ENCODE results near the gene IL1RAPL2.

Gene IL1RAPL2

DNA sequence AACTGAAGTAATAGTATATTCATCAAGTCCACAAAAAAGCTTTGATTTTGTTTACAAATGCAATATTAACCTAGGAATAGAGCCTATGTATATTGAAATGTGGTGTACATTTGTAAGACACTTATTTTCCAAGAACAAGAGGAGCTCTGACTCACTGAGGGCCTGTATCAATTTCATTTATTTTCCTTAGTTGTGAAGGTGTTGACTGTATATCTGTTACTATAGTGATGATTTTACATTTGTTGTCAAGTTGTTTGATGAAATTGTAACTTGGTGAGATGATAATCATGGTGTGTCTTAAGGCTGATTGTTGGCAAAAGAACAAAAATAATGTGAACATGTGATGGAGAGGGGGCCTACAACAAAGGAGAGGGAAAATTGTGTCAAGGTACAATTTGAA lies 929.4 kb downstream of the IL1RAPL2 start:
- no peak for TF ChIP-seq EZH2phosphoT487 (IDR thresholded peaks at IDR 0.05; ENCODE audit: low read depth)
- TF ChIP-seq, protein P1, sequence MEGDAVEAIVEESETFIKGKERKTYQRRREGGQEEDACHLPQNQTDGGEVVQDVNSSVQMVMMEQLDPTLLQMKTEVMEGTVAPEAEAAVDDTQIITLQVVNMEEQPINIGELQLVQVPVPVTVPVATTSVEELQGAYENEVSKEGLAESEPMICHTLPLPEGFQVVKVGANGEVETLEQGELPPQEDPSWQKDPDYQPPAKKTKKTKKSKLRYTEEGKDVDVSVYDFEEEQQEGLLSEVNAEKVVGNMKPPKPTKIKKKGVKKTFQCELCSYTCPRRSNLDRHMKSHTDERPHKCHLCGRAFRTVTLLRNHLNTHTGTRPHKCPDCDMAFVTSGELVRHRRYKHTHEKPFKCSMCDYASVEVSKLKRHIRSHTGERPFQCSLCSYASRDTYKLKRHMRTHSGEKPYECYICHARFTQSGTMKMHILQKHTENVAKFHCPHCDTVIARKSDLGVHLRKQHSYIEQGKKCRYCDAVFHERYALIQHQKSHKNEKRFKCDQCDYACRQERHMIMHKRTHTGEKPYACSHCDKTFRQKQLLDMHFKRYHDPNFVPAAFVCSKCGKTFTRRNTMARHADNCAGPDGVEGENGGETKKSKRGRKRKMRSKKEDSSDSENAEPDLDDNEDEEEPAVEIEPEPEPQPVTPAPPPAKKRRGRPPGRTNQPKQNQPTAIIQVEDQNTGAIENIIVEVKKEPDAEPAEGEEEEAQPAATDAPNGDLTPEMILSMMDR (IDR thresholded peaks at IDR 0.05; ENCODE audit: low read depth, low read length): no peak
- no peak overlapping the region for H3K4me2 ChIP-seq (ENCODE audit: low read length)

DNA sequence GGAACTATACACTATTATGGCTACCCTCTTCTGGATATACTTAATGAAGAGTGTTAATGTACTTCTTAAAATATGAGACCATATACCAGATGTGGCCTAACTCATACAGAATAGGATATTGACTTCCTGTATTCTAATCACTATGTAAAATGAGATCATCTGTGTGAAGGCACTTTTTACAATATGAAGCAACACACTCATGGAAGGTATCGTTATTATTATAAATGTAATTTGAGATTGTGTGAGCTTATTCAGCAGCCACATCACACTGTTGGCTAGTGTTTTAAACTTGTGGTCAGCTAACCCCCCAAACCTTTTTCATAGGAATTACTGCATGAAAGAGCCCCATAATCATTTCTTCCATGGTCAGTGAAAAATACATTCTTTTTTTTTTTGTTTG lies 936.3 kb downstream of the IL1RAPL2 start:
- Histone ChIP-seq H3K4me3 (ENCODE audit: low read length) (no peak overlapping the region), H3K4me1 (ENCODE audit: low read length) (no peaks in the 10 kb centered on the region), H3K4me2 (ENCODE audit: low read length) (no peak overlapping the region), H2AFZ (ENCODE audit: low read depth, low read length) (no peak overlapping the region), H4K20me1 (ENCODE audit: insufficient read depth, low read length) (no peaks in the 10 kb centered on the region), H3K9ac (ENCODE audit: low read length) (no peak overlapping the region), H3K27ac (ENCODE audit: low read length) (no peak overlapping the region), H3K36me3 (replicated peaks; ENCODE audit: low read depth, low read length) (no peaks in the 10 kb centered on the region), H3K27me3 (ENCODE audit: low read depth, low read length) (no peaks in the 10 kb centered on the region), H3K9me3 (ENCODE audit: insufficient read depth, low read length) (no peaks in the 10 kb centered on the region), H3K79me2 (ENCODE audit: low read length) (no peaks in the 10 kb centered on the region)
- no peak for TF ChIP-seq EZH2phosphoT487 (IDR thresholded peaks at IDR 0.05; ENCODE audit: low read depth)
- TF ChIP-seq, protein P1 (IDR thresholded peaks at IDR 0.05; ENCODE audit: low read depth, low read length): no peak

More for the DNA sequence above, 929.4 kb downstream of the IL1RAPL2 start:
- H3K9me3 ChIP-seq (ENCODE audit: insufficient read depth, low read length): no peaks in the 10 kb centered on the region
- no peak overlapping the region for H2AFZ ChIP-seq (ENCODE audit: low read depth, low read length)
- no peaks in the 10 kb centered on the region for H3K27me3 ChIP-seq (ENCODE audit: low read depth, low read length)
- 0 out of 2 replicates have a peak, but pooled peaks cover 3% of the 10 kb centered on the region for H3K4me1 ChIP-seq (ENCODE audit: low read length)
- no peak overlapping the region for H3K4me3 ChIP-seq (ENCODE audit: low read length)
- H3K9ac ChIP-seq (ENCODE audit: low read length): no peak overlapping the region
- H3K79me2 ChIP-seq (ENCODE audit: low read length): no peaks in the 10 kb centered on the region
- H3K36me3 ChIP-seq (replicated peaks; ENCODE audit: low read depth, low read length): no peaks in the 10 kb centered on the region
- no peak overlapping the region for H3K27ac ChIP-seq (ENCODE audit: low read length)
- no peaks in the 10 kb centered on the region for H4K20me1 ChIP-seq (ENCODE audit: insufficient read depth, low read length)

DNA sequence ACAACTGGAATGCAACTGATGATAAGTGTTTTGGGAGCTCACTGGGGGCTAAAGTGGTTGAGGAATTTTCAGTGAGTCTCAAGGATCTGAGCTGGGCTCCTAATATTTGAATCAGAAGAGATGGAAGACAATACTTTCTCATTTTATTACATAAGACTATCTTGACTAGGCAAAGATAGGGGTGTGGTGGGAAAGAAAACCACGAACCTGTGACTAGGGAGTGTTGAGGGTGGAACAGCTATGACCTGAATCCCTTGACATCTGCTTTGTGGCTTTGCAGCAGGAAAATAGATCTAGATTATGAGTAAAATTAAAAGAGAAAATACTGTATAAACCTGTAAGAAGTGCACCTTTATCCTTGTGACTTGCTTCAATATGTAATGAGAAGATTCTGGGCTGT lies 949.6 kb downstream of the IL1RAPL2 start:
- Histone ChIP-seq H3K79me2 (ENCODE audit: low read length) (no peaks in the 10 kb centered on the region), H3K4me2 (ENCODE audit: low read length) (peak overlapping the region; percentile 12; the same call in 1 of the 2 replicates), H3K4me1 (ENCODE audit: low read length) (peaks cover 12% of the 10 kb centered on the region), H3K27me3 (ENCODE audit: low read depth, low read length) (no peaks in the 10 kb centered on the region), H3K36me3 (replicated peaks; ENCODE audit: low read depth, low read length) (no peaks in the 10 kb centered on the region), H2AFZ (ENCODE audit: low read depth, low read length) (no peak overlapping the region), H3K9ac (ENCODE audit: low read length) (no peak overlapping the region), H3K27ac (ENCODE audit: low read length) (no peak overlapping the region), H4K20me1 (ENCODE audit: insufficient read depth, low read length) (no peaks in the 10 kb centered on the region), H3K9me3 (ENCODE audit: insufficient read depth, low read length) (no peaks in the 10 kb centered on the region), H3K4me3 (ENCODE audit: low read length) (no peak overlapping the region)
- TF ChIP-seq, protein P1 (IDR thresholded peaks at IDR 0.05; ENCODE audit: low read depth, low read length): no peak
- no peak for TF ChIP-seq EZH2phosphoT487 (IDR thresholded peaks at IDR 0.05; ENCODE audit: low read depth)

DNA sequence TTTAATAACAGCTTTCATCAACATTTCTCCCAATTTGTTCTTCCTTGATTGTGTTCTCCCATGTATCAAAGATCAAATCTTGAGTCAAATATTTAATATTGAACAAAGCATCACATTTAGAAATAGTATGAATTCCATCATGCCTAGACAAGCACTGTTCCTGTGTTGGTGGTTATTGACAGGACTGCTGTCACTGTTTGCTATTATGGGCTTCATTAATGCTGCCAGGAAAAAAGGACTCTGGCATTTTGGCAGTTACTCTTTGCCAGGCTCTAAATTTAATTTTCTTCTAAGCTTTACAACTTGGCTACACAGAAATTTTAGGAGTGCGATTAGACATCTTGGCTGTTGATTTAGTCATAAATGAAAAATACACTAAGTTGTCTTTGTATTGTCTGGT lies 960.4 kb downstream of the IL1RAPL2 start:
- H3K4me2 ChIP-seq (ENCODE audit: low read length): no peak overlapping the region
- H3K27ac ChIP-seq (ENCODE audit: low read length): no peak overlapping the region
- H3K9me3 ChIP-seq (ENCODE audit: insufficient read depth, low read length): peaks cover 4% of the 10 kb centered on the region; the same call in 1 of the 2 replicates
- H4K20me1 ChIP-seq (ENCODE audit: insufficient read depth, low read length): no peaks in the 10 kb centered on the region
- no peaks in the 10 kb centered on the region for H3K4me1 ChIP-seq (ENCODE audit: low read length)
- TF ChIP-seq, protein P1 (IDR thresholded peaks at IDR 0.05; ENCODE audit: low read depth, low read length): no peak
- TF ChIP-seq EZH2phosphoT487 (IDR thresholded peaks at IDR 0.05; ENCODE audit: low read depth): no peak
- no peak overlapping the region for H3K4me3 ChIP-seq (ENCODE audit: low read length)
- no peaks in the 10 kb centered on the region for H3K79me2 ChIP-seq (ENCODE audit: low read length)
- H2AFZ ChIP-seq (ENCODE audit: low read depth, low read length): no peak overlapping the region
- no peak overlapping the region for H3K9ac ChIP-seq (ENCODE audit: low read length)
- H3K27me3 ChIP-seq (ENCODE audit: low read depth, low read length): no peaks in the 10 kb centered on the region
- H3K36me3 ChIP-seq (replicated peaks; ENCODE audit: low read depth, low read length): no peaks in the 10 kb centered on the region

All from OCI-LY3 (cell line).